ENCODE data around the gene PPP3R2. TPM values are rescaled to one million over a fixed set of nuclear protein-coding genes. Genes with fewer than 3 reads are reported as not detected.

PPP3R2 gene
- total RNA-seq, 1 experiment from 2014 or later: not detected

DNA sequence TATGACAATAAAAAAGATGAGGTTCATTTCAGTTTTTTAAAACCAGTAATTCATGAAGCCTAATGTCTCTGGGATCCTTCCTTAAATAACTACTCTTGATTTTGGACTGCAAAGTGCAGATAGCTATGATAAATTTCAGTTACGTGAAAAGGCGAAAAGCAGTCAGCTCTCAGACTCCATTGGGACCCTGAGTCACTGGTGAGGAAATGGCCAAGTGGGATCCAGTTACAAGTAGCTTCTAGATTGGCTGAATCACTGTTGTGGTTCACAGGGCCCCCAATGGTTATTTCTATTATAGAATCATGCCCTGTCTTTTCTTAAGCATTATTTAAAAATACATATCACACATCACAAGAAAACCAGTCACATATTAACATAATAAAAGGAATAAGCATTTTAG is 31.1 kb upstream of the PPP3R2 start (continued):
- TF ChIP-seq, protein P1, sequence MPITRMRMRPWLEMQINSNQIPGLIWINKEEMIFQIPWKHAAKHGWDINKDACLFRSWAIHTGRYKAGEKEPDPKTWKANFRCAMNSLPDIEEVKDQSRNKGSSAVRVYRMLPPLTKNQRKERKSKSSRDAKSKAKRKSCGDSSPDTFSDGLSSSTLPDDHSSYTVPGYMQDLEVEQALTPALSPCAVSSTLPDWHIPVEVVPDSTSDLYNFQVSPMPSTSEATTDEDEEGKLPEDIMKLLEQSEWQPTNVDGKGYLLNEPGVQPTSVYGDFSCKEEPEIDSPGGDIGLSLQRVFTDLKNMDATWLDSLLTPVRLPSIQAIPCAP (CRISPR knock-in tag; IDR thresholded peaks at IDR 0.05): no peak

- H3K27ac Mint-ChIP-seq: no peak overlapping the region
- DNase-seq (ENCODE audit: low spot score) (no peak), ATAC-seq (no peak)
- no peaks in the 10 kb centered on the region for H3K4me1 Mint-ChIP-seq
- POLR2A ChIA-PET: no interaction called here
- no peak overlapping the region for H3K4me3 Mint-ChIP-seq
- CTCF ChIA-PET: no interaction called here
- no peaks in the 10 kb centered on the region for H3K27me3 Mint-ChIP-seq (ENCODE audit: low read depth)
- no peak for TF ChIP-seq SOX15 (CRISPR knock-in tag; IDR thresholded peaks at IDR 0.05)
- TF ChIP-seq NR3C1 (CRISPR knock-in tag; conservative IDR thresholded peaks at IDR 0.05; ENCODE audit: low read depth): no peak
- no peak for TF ChIP-seq CREB1 (CRISPR knock-in tag; IDR thresholded peaks at IDR 0.05)
- no peaks in the 10 kb centered on the region for H3K36me3 Mint-ChIP-seq
- no peaks in the 10 kb centered on the region for H3K9me3 Mint-ChIP-seq
Measured at GRCh38 chr9:101620452-101620851, 25.7 kb upstream of the PPP3R2 start.

DNA sequence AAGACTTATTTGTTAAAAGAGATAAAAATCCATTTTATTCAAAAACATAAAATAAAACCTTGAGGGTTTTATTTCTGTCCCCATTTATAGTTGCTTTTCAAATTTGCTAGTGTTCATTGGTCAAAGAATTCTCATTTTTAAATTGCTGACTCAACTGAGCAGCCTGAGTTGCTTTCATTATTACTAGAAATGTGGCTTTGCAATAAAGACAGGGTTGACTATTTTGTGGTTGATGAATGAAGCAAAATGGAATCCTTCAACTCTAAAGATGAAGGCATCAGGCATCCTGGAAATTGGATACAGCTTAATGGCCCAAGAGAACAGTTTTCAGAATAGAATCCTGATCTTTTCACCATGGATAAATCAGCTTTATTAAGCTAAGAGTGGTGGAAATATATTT is 23.9 kb upstream of the PPP3R2 start:
- no peaks in the 10 kb centered on the region for H3K27me3 Mint-ChIP-seq (ENCODE audit: low read depth)
- ChIA-PET CTCF (no interaction called here), POLR2A (no interaction called here)
- ATAC-seq: no peak
- H3K9me3 Mint-ChIP-seq: 0 out of 2 replicates have a peak, but pooled peaks cover 3% of the 10 kb centered on the region
- no peak overlapping the region for H3K27ac Mint-ChIP-seq
- H3K4me1 Mint-ChIP-seq: no peaks in the 10 kb centered on the region
- no peak for TF ChIP-seq NFE2L1 (CRISPR knock-in tag; IDR thresholded peaks at IDR 0.05)
- no peak for TF ChIP-seq ZNF423 (CRISPR knock-in tag; IDR thresholded peaks at IDR 0.05)
- H3K4me3 Mint-ChIP-seq: no peak overlapping the region
- DNase-seq (ENCODE audit: low spot score): no peak
- H3K36me3 Mint-ChIP-seq: no peaks in the 10 kb centered on the region

DNA sequence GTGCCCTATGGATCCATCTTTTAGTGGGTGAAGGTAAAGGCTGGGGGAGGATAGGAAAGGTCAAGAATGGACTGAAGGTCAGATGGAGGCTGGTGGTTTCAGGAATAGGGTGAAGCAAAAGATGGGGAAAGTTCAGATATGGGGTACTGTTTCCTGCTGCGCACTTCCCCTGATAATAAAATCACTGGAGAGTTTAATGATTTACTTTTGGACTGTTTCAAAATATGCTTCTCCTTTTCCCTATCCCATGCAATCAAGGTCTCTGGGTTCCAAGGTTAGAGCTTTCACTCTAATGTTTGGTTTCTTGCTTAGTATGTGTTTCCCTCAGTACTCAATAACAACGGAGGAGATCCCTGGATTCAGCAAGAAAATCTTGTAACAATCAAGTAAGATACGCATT is 10.8 kb upstream of the PPP3R2 start:
- Mint-ChIP-seq H3K27me3 (ENCODE audit: low read depth) (no peaks in the 10 kb centered on the region), H3K4me1 (peaks cover 8% of the 10 kb centered on the region), H3K4me3 (no peak overlapping the region), H3K27ac (no peak overlapping the region), H3K9me3 (no peaks in the 10 kb centered on the region), H3K36me3 (no peaks in the 10 kb centered on the region)
- ChIA-PET CTCF (no interaction called here), POLR2A (no interaction called here)
- ATAC-seq: no peak
- DNase-seq (ENCODE audit: low spot score): no peak
- TF ChIP-seq MYBL2 (CRISPR knock-in tag; IDR thresholded peaks at IDR 0.05) (no peak), JUN (CRISPR knock-in tag; IDR thresholded peaks at IDR 0.05) (no peak), TEAD4 (CRISPR knock-in tag; IDR thresholded peaks at IDR 0.05) (no peak), ZNF396 (CRISPR knock-in tag; IDR thresholded peaks at IDR 0.05; ENCODE audit: borderline replicate concordance) (no peak), NR1H2 (CRISPR knock-in tag; IDR thresholded peaks at IDR 0.05) (no peak), AR (CRISPR knock-in tag; IDR thresholded peaks at IDR 0.05) (no peak), ARID4B (CRISPR knock-in tag; IDR thresholded peaks at IDR 0.05; ENCODE audit: borderline replicate concordance) (no peak), ZNF671 (CRISPR knock-in tag; IDR thresholded peaks at IDR 0.05) (no peak), USF2 (CRISPR knock-in tag; IDR thresholded peaks at IDR 0.05) (no peak), ETV6 (CRISPR knock-in tag; IDR thresholded peaks at IDR 0.05) (no peak), HMGA2 (CRISPR knock-in tag; IDR thresholded peaks at IDR 0.05) (no peak)
- TF ChIP-seq, protein P2, sequence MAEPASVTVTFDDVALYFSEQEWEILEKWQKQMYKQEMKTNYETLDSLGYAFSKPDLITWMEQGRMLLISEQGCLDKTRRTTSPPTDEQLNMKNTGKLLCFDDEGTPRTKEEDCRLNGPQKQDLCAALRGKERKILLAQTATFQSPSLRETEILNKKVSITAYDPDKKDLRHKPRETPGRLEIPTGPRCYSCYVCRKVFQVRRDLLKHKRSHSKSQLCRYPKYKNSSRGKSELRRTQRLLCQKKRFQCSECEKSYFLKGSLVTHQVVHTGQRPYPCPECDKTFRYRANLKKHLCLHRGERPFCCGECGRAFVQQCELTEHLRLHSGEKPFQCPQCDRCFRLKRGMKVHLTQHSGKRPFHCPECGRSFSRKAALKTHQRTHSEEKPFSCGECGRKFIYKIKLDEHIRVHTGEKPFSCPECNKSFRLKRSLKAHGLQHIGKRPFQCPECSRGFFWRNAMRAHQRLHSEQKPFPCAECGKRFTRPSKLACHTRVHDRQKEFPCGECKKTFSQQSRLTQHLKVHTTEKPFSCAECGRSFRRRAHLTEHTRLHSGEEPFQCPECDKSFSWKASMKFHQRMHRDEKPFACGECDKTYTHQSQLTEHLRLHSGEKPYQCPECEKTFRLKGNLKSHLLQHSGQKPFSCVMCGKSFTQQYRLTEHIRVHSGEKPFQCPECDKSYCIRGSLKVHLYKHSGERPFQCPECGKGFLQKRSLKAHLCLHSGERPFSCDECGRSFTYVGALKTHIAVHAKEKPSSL (CRISPR knock-in tag; conservative IDR thresholded peaks at IDR 0.05): no peak
